HL-60 (cell line): ENCODE data around the gene MACROD2.

Experiments used
- CTCF ChIP-seq: IDR thresholded peaks from one replicate; pipeline ENCODE4 v1.5.1; 2011; ENCODE audit warnings: low read length, control low read depth, inconsistent platforms; ENCODE audit not compliant: insufficient read depth
- GABPA ChIP-seq: IDR thresholded peaks from 2 replicates; pipeline ENCODE4 v1.6.1; 2012; ENCODE audit warnings: low read depth
- POLR2AphosphoS5 ChIP-seq: IDR thresholded peaks from 2 replicates; pipeline ENCODE4 v1.6.1; 2012; ENCODE audit warnings: low read depth
- REST ChIP-seq: IDR thresholded peaks from 2 replicates; pipeline ENCODE4 v1.6.1; 2012; ENCODE audit warnings: low read depth; ENCODE audit not compliant: insufficient replicate concordance
- SPI1 ChIP-seq: IDR thresholded peaks from 2 replicates; pipeline ENCODE4 v1.6.1; 2012; ENCODE audit warnings: low read depth, mild to moderate bottlenecking, borderline replicate concordance

- TF ChIP-seq CTCF (no peak), POLR2AphosphoS5 (no peak), REST (no peak), GABPA (no peak), SPI1 (no peak)
Measured at GRCh38 chr20:14910126-14910525, 914.8 kb downstream of the MACROD2 start.
